ENCODE results near the gene ACOT11.

ACOT11 gene

GRCh38 chr1:54658164-54658913 lies 110.3 kb downstream of the ACOT11 start:
- no peaks in the 10 kb centered on the region for H3K9me3 ChIP-seq
- H3K4me1 ChIP-seq, result peaks cover 3% of the 10 kb centered on the region; the same call in 1 of the 2 replicates
- H3K36me3 ChIP-seq (replicated peaks), result no peaks in the 10 kb centered on the region
- in situ Hi-C loops (cut with MboI; ENCODE audit: low sequenced_read_pairs), result no loop called here
- H3K27me3 ChIP-seq (ENCODE audit: low read depth), result no peaks in the 10 kb centered on the region
- no peak overlapping the region for H3K4me3 ChIP-seq
- DNase-seq (ENCODE audit: low spot score in 2 of 2), result no peak
